Activated T-cell treated with anti-CD3 and anti-CD28 coated beads, Interleukin-2, amount 50 U/mL, for 4 hours (primary cell): ENCODE measurements around the gene CTDP1. TPM values are rescaled to one million over a fixed set of nuclear protein-coding genes. Genes with fewer than 3 reads are reported as not detected.
"Not testable (repeated sequence)": the region's sequence is repeated elsewhere in the genome, so short reads cannot be mapped to it uniquely, and the experiment has no call there.

Experiments
- ATAC-seq, 2 donors: fragments of 200-7000 bp; cut with Tn5 transposase; one replicate each; pipeline ENCODE4 v1.10.0; 2021
- DNase-seq: peaks from one replicate; pipeline ENCODE4 v3.0.0-alpha.2; 2020
- H3K27me3 Mint-ChIP-seq: one replicate; pipeline ENCODE4 v1.8.0; 2021; ENCODE audit warnings: low read depth, mixed read lengths
- H3K36me3 Mint-ChIP-seq: one replicate; pipeline ENCODE4 v1.8.0; 2022; ENCODE audit warnings: mixed read lengths; ENCODE audit not compliant: insufficient read depth
- H3K4me1 Mint-ChIP-seq: one replicate; pipeline ENCODE4 v1.8.0; 2021; ENCODE audit warnings: low read depth, mixed read lengths
- H3K4me3 Mint-ChIP-seq: one replicate; pipeline ENCODE4 v1.8.0; 2021; ENCODE audit warnings: mild to moderate bottlenecking, moderate library complexity, mixed read lengths
- H3K9me3 Mint-ChIP-seq: one replicate; pipeline ENCODE4 v1.8.0; 2021; ENCODE audit warnings: mixed read lengths
- total RNA-seq, 3 donors: library from RNA; stranded (reverse); gene quantifications; one replicate each; pipeline ENCODE4 v1.2.1, GENCODE V29; 2021

The CTDP1 gene
- total RNA-seq, 3 donors from 2014 or later: 38.6 to 46.2 (median 44.6) TPM

- ATAC-seq (no peak), DNase-seq (no peak)
- Mint-ChIP-seq H3K9me3 (no peaks in the 10 kb centered on the region), H3K4me3 (no peak overlapping the region), H3K36me3 (peaks cover 38% of the 10 kb centered on the region), H3K27me3 (no peaks in the 10 kb centered on the region), H3K4me1 (no peaks in the 10 kb centered on the region)
Observed at GRCh38 chr18:79750980-79751571, 71.5 kb downstream of the CTDP1 start.

GRCh38 chr18:79751918-79752578 lies 72.4 kb downstream of the CTDP1 start:
- not testable (repeated sequence) for H3K9me3 Mint-ChIP-seq, DNase-seq, H3K4me3 Mint-ChIP-seq, H3K4me1 Mint-ChIP-seq, ATAC-seq, H3K27me3 Mint-ChIP-seq
- H3K36me3 Mint-ChIP-seq: peaks cover 41% of the 10 kb centered on the region

GRCh38 chr18:79752946-79753345 lies 73.3 kb downstream of the CTDP1 start:
- not testable (repeated sequence) for DNase-seq, H3K4me1 Mint-ChIP-seq, H3K27me3 Mint-ChIP-seq, H3K9me3 Mint-ChIP-seq, ATAC-seq, H3K4me3 Mint-ChIP-seq
- peaks cover 49% of the 10 kb centered on the region for H3K36me3 Mint-ChIP-seq

- Mint-ChIP-seq H3K4me3 (no peak overlapping the region), H3K9me3 (peaks cover 7% of the 10 kb centered on the region), H3K27me3 (no peaks in the 10 kb centered on the region), H3K4me1 (no peaks in the 10 kb centered on the region), H3K36me3 (peaks cover 51% of the 10 kb centered on the region)
- ATAC-seq: no peak
- DNase-seq: no peak
Observed at GRCh38 chr18:79753391-79753851, 73.8 kb downstream of the CTDP1 start.

GRCh38 chr18:79754022-79754761 lies 74.6 kb downstream of the CTDP1 start:
- Mint-ChIP-seq H3K4me3 (no peak overlapping the region), H3K27me3 (no peaks in the 10 kb centered on the region), H3K9me3 (peaks cover 13% of the 10 kb centered on the region), H3K36me3 (peaks cover 50% of the 10 kb centered on the region), H3K4me1 (no peaks in the 10 kb centered on the region)
- no peak for DNase-seq
- ATAC-seq: no peak

- no peak for ATAC-seq
Observed at GRCh38 chr18:79754831-79755351, 75.3 kb downstream of the CTDP1 start.

GRCh38 chr18:79755496-79756142 lies 76.0 kb downstream of the CTDP1 start:
- DNase-seq (no peak), ATAC-seq (no peak)
- Mint-ChIP-seq H3K27me3 (no peaks in the 10 kb centered on the region), H3K4me1 (no peaks in the 10 kb centered on the region), H3K36me3 (peaks cover 53% of the 10 kb centered on the region), H3K4me3 (no peak overlapping the region), H3K9me3 (peaks cover 23% of the 10 kb centered on the region)

More at GRCh38 chr18:79754831-79755351, 75.3 kb downstream of the CTDP1 start:
- H3K9me3 Mint-ChIP-seq: peaks cover 19% of the 10 kb centered on the region
- H3K27me3 Mint-ChIP-seq: no peaks in the 10 kb centered on the region
- H3K4me1 Mint-ChIP-seq: no peaks in the 10 kb centered on the region
- peaks cover 50% of the 10 kb centered on the region for H3K36me3 Mint-ChIP-seq
- DNase-seq: no peak
- no peak overlapping the region for H3K4me3 Mint-ChIP-seq

GRCh38 chr18:79756143-79756500 lies 76.5 kb downstream of the CTDP1 start:
- no peaks in the 10 kb centered on the region for H3K27me3 Mint-ChIP-seq
- peaks cover 53% of the 10 kb centered on the region for H3K36me3 Mint-ChIP-seq
- ATAC-seq (no peak), DNase-seq (no peak)
- H3K4me1 Mint-ChIP-seq: no peaks in the 10 kb centered on the region
- H3K9me3 Mint-ChIP-seq: peaks cover 27% of the 10 kb centered on the region
- H3K4me3 Mint-ChIP-seq: no peak overlapping the region

- no peaks in the 10 kb centered on the region for H3K4me1 Mint-ChIP-seq
- H3K36me3 Mint-ChIP-seq: peaks cover 48% of the 10 kb centered on the region
- no peak overlapping the region for H3K4me3 Mint-ChIP-seq
- H3K27me3 Mint-ChIP-seq: no peaks in the 10 kb centered on the region
- no peak for DNase-seq
- peaks cover 33% of the 10 kb centered on the region for H3K9me3 Mint-ChIP-seq
- no peak for ATAC-seq
Observed at GRCh38 chr18:79756826-79757225, 77.2 kb downstream of the CTDP1 start.

- Mint-ChIP-seq H3K27me3 (no peaks in the 10 kb centered on the region), H3K4me1 (no peaks in the 10 kb centered on the region), H3K9me3 (peaks cover 48% of the 10 kb centered on the region), H3K36me3 (peaks cover 28% of the 10 kb centered on the region), H3K4me3 (no peak overlapping the region)
- ATAC-seq (no peak), DNase-seq (no peak)
Observed at GRCh38 chr18:79760348-79760747, 80.7 kb downstream of the CTDP1 start.

GRCh38 chr18:79760881-79761280 lies 81.3 kb downstream of the CTDP1 start:
- Mint-ChIP-seq H3K4me3 (no peak overlapping the region), H3K27me3 (peaks cover 2% of the 10 kb centered on the region), H3K9me3 (peaks cover 48% of the 10 kb centered on the region), H3K4me1 (no peaks in the 10 kb centered on the region), H3K36me3 (peaks cover 23% of the 10 kb centered on the region)
- DNase-seq (no peak), ATAC-seq (no peak)

GRCh38 chr18:79763407-79763806 lies 83.8 kb downstream of the CTDP1 start:
- Mint-ChIP-seq H3K9me3 (peaks cover 58% of the 10 kb centered on the region), H3K4me1 (no peaks in the 10 kb centered on the region), H3K36me3 (peaks cover 3% of the 10 kb centered on the region), H3K4me3 (no peak overlapping the region), H3K27me3 (peaks cover 7% of the 10 kb centered on the region)
- no peak for DNase-seq
- ATAC-seq: no peak

- no peak for DNase-seq
- peaks cover 3% of the 10 kb centered on the region for H3K36me3 Mint-ChIP-seq
- ATAC-seq: no peak
- peaks cover 7% of the 10 kb centered on the region for H3K27me3 Mint-ChIP-seq
- H3K9me3 Mint-ChIP-seq: peaks cover 53% of the 10 kb centered on the region
- H3K4me3 Mint-ChIP-seq: no peak overlapping the region
- no peaks in the 10 kb centered on the region for H3K4me1 Mint-ChIP-seq
Observed at GRCh38 chr18:79764131-79764530, 84.5 kb downstream of the CTDP1 start.

- Mint-ChIP-seq H3K36me3 (no peaks in the 10 kb centered on the region), H3K4me1 (no peaks in the 10 kb centered on the region), H3K27me3 (peaks cover 7% of the 10 kb centered on the region), H3K9me3 (peaks cover 42% of the 10 kb centered on the region), H3K4me3 (no peak overlapping the region)
- ATAC-seq: no peak
- DNase-seq: no peak
Observed at GRCh38 chr18:79765491-79766245, 86.1 kb downstream of the CTDP1 start.
